PC-9 (cell line): ENCODE measurements around the gene TRPC4.

Experiments
- EZH2 ChIP-seq: fragments of 200-600 bp; sonication (generic); IDR thresholded peaks from 2 replicates; pipeline ENCODE4 v1.8.0; 2017; ENCODE audit warnings: antibody characterized with exemption, low read depth
- TF ChIP-seq, protein P1 (sequence below): fragments of 200-600 bp; sonication (generic); conservative IDR thresholded peaks from 2 replicates; pipeline ENCODE4 v1.6.1; 2017; ENCODE audit warnings: mixed run types, antibody characterized with exemption, mild to moderate bottlenecking, moderate library complexity

GRCh38 chr13:37751025-37751424 lies 118.5 kb downstream of the TRPC4 start:
- TF ChIP-seq, protein P1, sequence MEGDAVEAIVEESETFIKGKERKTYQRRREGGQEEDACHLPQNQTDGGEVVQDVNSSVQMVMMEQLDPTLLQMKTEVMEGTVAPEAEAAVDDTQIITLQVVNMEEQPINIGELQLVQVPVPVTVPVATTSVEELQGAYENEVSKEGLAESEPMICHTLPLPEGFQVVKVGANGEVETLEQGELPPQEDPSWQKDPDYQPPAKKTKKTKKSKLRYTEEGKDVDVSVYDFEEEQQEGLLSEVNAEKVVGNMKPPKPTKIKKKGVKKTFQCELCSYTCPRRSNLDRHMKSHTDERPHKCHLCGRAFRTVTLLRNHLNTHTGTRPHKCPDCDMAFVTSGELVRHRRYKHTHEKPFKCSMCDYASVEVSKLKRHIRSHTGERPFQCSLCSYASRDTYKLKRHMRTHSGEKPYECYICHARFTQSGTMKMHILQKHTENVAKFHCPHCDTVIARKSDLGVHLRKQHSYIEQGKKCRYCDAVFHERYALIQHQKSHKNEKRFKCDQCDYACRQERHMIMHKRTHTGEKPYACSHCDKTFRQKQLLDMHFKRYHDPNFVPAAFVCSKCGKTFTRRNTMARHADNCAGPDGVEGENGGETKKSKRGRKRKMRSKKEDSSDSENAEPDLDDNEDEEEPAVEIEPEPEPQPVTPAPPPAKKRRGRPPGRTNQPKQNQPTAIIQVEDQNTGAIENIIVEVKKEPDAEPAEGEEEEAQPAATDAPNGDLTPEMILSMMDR, result no peak
- TF ChIP-seq EZH2, result no peak
